MM.1S (cell line): ENCODE data around the gene LRRC75A.

ENCODE experiments used
- DNase-seq: peaks from one replicate; pipeline ENCODE4 v3.0.0-alpha.2; 2015
- H2AFZ ChIP-seq: fragments of 300-600 bp; sonication (generic); 2 replicates; pipeline ENCODE4 v1.6.0; 2016; ENCODE audit warnings: antibody characterized with exemption, low read length
- H3F3A ChIP-seq: fragments of 300-600 bp; sonication (generic); 2 replicates; pipeline ENCODE4 v1.6.1; 2016; ENCODE audit warnings: mild to moderate bottlenecking, antibody characterized with exemption, low read length, moderate library complexity, mixed read lengths; ENCODE audit not compliant: insufficient read depth
- H3K27ac ChIP-seq: fragments of 300-600 bp; sonication (generic); 2 replicates; pipeline ENCODE4 v1.5.1; 2016; ENCODE audit warnings: mild to moderate bottlenecking, low read length
- H3K27me3 ChIP-seq: fragments of 300-600 bp; sonication (generic); replicated peaks from 2 replicates; pipeline ENCODE4 v1.6.0; 2016; ENCODE audit warnings: low read length; ENCODE audit not compliant: insufficient read depth
- H3K36me3 ChIP-seq: fragments of 300-600 bp; sonication (generic); replicated peaks from 2 replicates; pipeline ENCODE4 v1.6.1; 2016; ENCODE audit warnings: mild to moderate bottlenecking, low read length, mixed read lengths; ENCODE audit not compliant: insufficient read depth
- H3K4me1 ChIP-seq: fragments of 300-600 bp; sonication (generic); 2 replicates; pipeline ENCODE4 v1.6.1; 2016; ENCODE audit warnings: low read length, mixed read lengths
- H3K4me2 ChIP-seq: fragments of 300-600 bp; sonication (generic); 2 replicates; pipeline ENCODE4 v1.6.0; 2016; ENCODE audit warnings: low read depth, low read length
- H3K4me3 ChIP-seq: fragments of 300-600 bp; sonication (generic); 2 replicates; pipeline ENCODE4 v1.5.1; 2016; ENCODE audit warnings: low read length, mixed read lengths
- H3K79me2 ChIP-seq: fragments of 300-600 bp; sonication (generic); 2 replicates; pipeline ENCODE4 v1.6.1; 2016; ENCODE audit warnings: mixed run types, low read length, mixed read lengths
- H3K9ac ChIP-seq: fragments of 300-600 bp; sonication (generic); 2 replicates; pipeline ENCODE4 v1.6.1; 2016; ENCODE audit warnings: low read length, mixed read lengths
- H3K9me2 ChIP-seq: fragments of 300-600 bp; sonication (generic); replicated peaks from 2 replicates; pipeline ENCODE4 v1.6.1; 2016; ENCODE audit warnings: mild to moderate bottlenecking, low read length, mixed read lengths; ENCODE audit not compliant: insufficient read depth
- H3K9me3 ChIP-seq: fragments of 300-600 bp; sonication (generic); replicated peaks from 2 replicates; pipeline ENCODE4 v1.6.1; 2016; ENCODE audit warnings: mild to moderate bottlenecking, low read length, mixed read lengths; ENCODE audit not compliant: insufficient read depth
- H4K20me1 ChIP-seq: fragments of 300-600 bp; sonication (generic); 2 replicates; pipeline ENCODE4 v1.6.1; 2016; ENCODE audit warnings: mild to moderate bottlenecking, low read length, moderate library complexity, mixed read lengths; ENCODE audit not compliant: insufficient read depth
- EZH2 ChIP-seq: fragments of 300-600 bp; sonication (generic); optimal IDR thresholded peaks from 2 replicates; pipeline ENCODE3; 2017; ENCODE audit warnings: low read depth, mild to moderate bottlenecking, antibody characterized with exemption, low read length, mixed read lengths
- EZH2phosphoT487 ChIP-seq: fragments of 300-600 bp; sonication (generic); IDR thresholded peaks from 2 replicates; pipeline ENCODE4 v1.6.1; 2018; ENCODE audit warnings: antibody characterized with exemption, low read length
- TF ChIP-seq, protein P1 (sequence below): fragments of 300-600 bp; sonication (generic); IDR thresholded peaks from 2 replicates; pipeline ENCODE4 v1.5.1; 2016; ENCODE audit warnings: antibody characterized with exemption, low read length, mixed read lengths

LRRC75A gene

DNA sequence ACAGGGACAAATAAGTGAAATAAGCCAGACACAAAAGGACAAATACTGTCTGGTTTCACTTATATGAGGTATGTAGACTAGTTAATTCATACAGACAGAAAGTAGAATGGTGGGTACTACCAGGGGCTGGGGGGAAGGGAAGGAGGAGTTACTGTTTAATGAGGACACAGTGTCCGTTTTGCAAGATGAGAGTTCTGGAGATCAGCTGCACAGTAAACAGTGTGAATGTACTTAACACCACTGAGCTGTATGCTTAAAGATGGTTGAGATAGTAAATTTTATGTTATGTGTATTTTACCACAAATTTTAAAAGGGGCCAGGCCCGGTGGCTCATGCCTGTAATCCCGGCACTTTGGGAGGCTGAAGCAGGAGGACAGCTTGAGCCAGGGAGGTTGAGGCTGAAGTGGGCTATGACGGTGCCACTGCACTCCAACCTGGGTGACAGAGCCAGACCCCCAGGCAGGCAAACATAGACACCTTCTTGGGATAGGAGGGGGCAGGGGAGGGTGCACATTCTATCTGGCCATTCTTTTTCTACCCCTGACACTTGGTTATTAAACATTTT lies 23.5 kb downstream of the LRRC75A start:
- Histone ChIP-seq H3K27me3 (no peaks in the 10 kb centered on the region), H2AFZ (no peak overlapping the region), H3K4me2 (no peak overlapping the region), H3K9ac (no peak overlapping the region), H3K36me3 (no peaks in the 10 kb centered on the region), H3K27ac (no peak overlapping the region), H3K4me3 (no peak overlapping the region), H3K4me1 (no peaks in the 10 kb centered on the region), H3F3A (no peaks in the 10 kb centered on the region), H3K9me2 (no peaks in the 10 kb centered on the region), H3K9me3 (no peaks in the 10 kb centered on the region), H3K79me2 (no peaks in the 10 kb centered on the region), H4K20me1 (no peaks in the 10 kb centered on the region)
- DNase-seq = no peak
- TF ChIP-seq, protein P1, sequence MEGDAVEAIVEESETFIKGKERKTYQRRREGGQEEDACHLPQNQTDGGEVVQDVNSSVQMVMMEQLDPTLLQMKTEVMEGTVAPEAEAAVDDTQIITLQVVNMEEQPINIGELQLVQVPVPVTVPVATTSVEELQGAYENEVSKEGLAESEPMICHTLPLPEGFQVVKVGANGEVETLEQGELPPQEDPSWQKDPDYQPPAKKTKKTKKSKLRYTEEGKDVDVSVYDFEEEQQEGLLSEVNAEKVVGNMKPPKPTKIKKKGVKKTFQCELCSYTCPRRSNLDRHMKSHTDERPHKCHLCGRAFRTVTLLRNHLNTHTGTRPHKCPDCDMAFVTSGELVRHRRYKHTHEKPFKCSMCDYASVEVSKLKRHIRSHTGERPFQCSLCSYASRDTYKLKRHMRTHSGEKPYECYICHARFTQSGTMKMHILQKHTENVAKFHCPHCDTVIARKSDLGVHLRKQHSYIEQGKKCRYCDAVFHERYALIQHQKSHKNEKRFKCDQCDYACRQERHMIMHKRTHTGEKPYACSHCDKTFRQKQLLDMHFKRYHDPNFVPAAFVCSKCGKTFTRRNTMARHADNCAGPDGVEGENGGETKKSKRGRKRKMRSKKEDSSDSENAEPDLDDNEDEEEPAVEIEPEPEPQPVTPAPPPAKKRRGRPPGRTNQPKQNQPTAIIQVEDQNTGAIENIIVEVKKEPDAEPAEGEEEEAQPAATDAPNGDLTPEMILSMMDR = no peak
- TF ChIP-seq EZH2 (no peak), EZH2phosphoT487 (no peak)

DNA sequence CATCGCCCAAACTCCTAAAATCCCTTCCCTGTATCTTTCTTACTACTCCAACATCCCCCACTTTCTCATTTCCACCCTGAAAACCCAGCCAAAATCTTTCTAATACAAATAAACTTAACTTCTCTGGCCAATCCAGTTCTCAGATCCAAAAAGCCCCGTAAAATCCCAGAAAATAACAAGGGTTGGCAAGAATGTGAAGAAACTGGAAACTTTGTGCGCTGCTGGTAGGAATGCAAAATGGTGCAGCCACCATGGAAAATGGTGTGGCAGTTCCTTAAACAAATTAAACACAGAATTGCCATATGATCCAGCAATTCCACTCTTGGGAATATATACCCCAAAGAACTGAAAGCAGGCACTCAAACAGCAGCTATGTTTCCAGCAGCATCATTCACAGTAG lies 24.1 kb downstream of the LRRC75A start:
- no peaks in the 10 kb centered on the region for H3F3A ChIP-seq
- no peak overlapping the region for H3K4me2 ChIP-seq
- H2AFZ ChIP-seq = no peak overlapping the region
- no peaks in the 10 kb centered on the region for H3K4me1 ChIP-seq
- H3K9ac ChIP-seq = no peak overlapping the region
- TF ChIP-seq EZH2phosphoT487 = no peak
- no peak for TF ChIP-seq EZH2
- TF ChIP-seq, protein P1 = no peak
- H4K20me1 ChIP-seq = no peaks in the 10 kb centered on the region
- no peaks in the 10 kb centered on the region for H3K27me3 ChIP-seq
- H3K4me3 ChIP-seq = no peak overlapping the region
- H3K9me3 ChIP-seq = no peaks in the 10 kb centered on the region
- H3K36me3 ChIP-seq = no peaks in the 10 kb centered on the region
- no peak overlapping the region for H3K27ac ChIP-seq
- H3K9me2 ChIP-seq = no peaks in the 10 kb centered on the region
- H3K79me2 ChIP-seq = no peaks in the 10 kb centered on the region
- no peak for DNase-seq

DNA sequence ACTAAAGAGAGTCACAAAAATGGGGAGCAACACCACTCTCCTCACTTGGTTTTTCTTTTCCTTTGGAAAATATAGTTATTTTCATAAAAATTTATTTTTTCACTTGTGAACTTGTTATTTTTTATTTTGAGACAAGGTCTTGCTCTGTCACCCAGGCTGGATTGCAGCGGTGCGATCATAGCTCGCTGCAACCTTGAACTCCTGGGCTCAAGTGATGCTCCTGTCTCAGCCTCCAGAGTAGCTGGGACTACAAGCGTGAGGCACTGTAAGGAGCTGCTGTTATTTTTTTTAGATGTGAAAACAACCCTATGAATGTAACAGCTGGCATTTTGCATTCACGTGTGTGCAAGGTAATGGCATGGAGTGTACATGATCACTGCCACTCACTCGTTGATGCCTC lies 24.9 kb downstream of the LRRC75A start:
- Histone ChIP-seq H3K9ac (no peak overlapping the region), H3F3A (no peaks in the 10 kb centered on the region), H3K4me3 (no peak overlapping the region), H3K4me1 (no peaks in the 10 kb centered on the region), H3K79me2 (no peaks in the 10 kb centered on the region), H3K9me2 (no peaks in the 10 kb centered on the region), H4K20me1 (no peaks in the 10 kb centered on the region), H3K27me3 (no peaks in the 10 kb centered on the region), H3K36me3 (no peaks in the 10 kb centered on the region), H2AFZ (no peak overlapping the region), H3K9me3 (no peaks in the 10 kb centered on the region), H3K4me2 (no peak overlapping the region), H3K27ac (no peak overlapping the region)
- DNase-seq = no peak
- TF ChIP-seq, protein P1 = no peak
- TF ChIP-seq EZH2 (no peak), EZH2phosphoT487 (no peak)
